Natural killer cell (primary cell): ENCODE data around the gene GRIN1. TPM values are rescaled to one million over a fixed set of nuclear protein-coding genes. Genes with fewer than 3 reads are reported as not detected.

ENCODE experiments used
- ATAC-seq, 3 donors: fragments of 150-1000 bp in 2 of 3; fragments of 200-7000 bp in 1 of 3; cut with Tn5 transposase; 1 replicate in 1 of 3; 2 replicates in 2 of 3; pipeline ENCODE4 v1.10.0; 2021; ENCODE audit warnings: mild to moderate bottlenecking in 2 of 3, moderate library complexity in 2 of 3
- DNase-seq, 2 donors: peaks; one replicate each; pipeline versions ENCODE4 v3.0.0 to v3.0.0-alpha.2; 2013 to 2021; ENCODE audit warnings: mixed read lengths in 1 of 2
- H3K27ac ChIP-seq: one replicate; pipeline ENCODE4 v1.5.1; 2013; ENCODE audit warnings: mild to moderate bottlenecking, low read length
- H3K27me3 ChIP-seq: one replicate; pipeline ENCODE4 v1.6.1; 2013; ENCODE audit warnings: low read length; ENCODE audit not compliant: control insufficient read depth, insufficient read depth
- H3K36me3 ChIP-seq: one replicate; pipeline ENCODE4 v1.6.1; 2013; ENCODE audit warnings: low read length; ENCODE audit not compliant: control insufficient read depth, insufficient read depth
- H3K4me1 ChIP-seq: one replicate; pipeline ENCODE4 v1.6.1; 2013; ENCODE audit warnings: low read length; ENCODE audit not compliant: control insufficient read depth, insufficient read depth
- H3K4me3 ChIP-seq: one replicate; pipeline ENCODE4 v1.5.1; 2013; ENCODE audit warnings: low read length
- H3K9me3 ChIP-seq: one replicate; pipeline ENCODE4 v1.6.1; 2013; ENCODE audit warnings: low read length; ENCODE audit not compliant: control insufficient read depth, insufficient read depth
- H3K27ac Mint-ChIP-seq, 2 donors: one replicate each; pipeline ENCODE4 v1.8.0; 2022; ENCODE audit warnings: mild to moderate bottlenecking in 2 of 2, mixed read lengths in 2 of 2, moderate library complexity in 1 of 2
- H3K27me3 Mint-ChIP-seq, 2 donors: one replicate each; pipeline ENCODE4 v1.8.0; 2022; ENCODE audit warnings: low read depth in 2 of 2, mixed read lengths in 2 of 2
- H3K36me3 Mint-ChIP-seq: one replicate; pipeline ENCODE4 v1.8.0; 2022; ENCODE audit warnings: mixed read lengths
- H3K4me1 Mint-ChIP-seq, 2 donors: one replicate each; pipeline ENCODE4 v1.8.0; 2022; ENCODE audit warnings: mixed read lengths in 2 of 2
- H3K4me3 Mint-ChIP-seq: one replicate; pipeline ENCODE4 v1.8.0; 2022; ENCODE audit warnings: mild to moderate bottlenecking, moderate library complexity, mixed read lengths
- H3K9me3 Mint-ChIP-seq, 2 donors: one replicate each; pipeline ENCODE4 v1.8.0; 2022; ENCODE audit warnings: mixed read lengths in 2 of 2
- CTCF ChIP-seq: fragments of 200-600 bp; IDR thresholded peaks from one replicate; pipeline ENCODE4 v1.8.0; 2022; ENCODE audit warnings: antibody characterized with exemption
- WGBS: methylation state at CpG from one replicate; pipeline ENCODE4 v1.1.7; 2013; ENCODE audit warnings: missing lambda C conversion rate; ENCODE audit not compliant: insufficient coverage; 5-methylcytosine and 5-hydroxymethylcytosine counted together
- intact Hi-C: fragments of 100-400 bp; cut with micrococcal nuclease; formaldehyde crosslinking; loops from one replicate; pipeline ENCODE4 v1.14.2; 2022
- total RNA-seq, 4 donors: library from RNA; stranded (reverse); fragments of 120-200 nt in 1 of 4; gene quantifications; one replicate each; pipeline versions ENCODE4 v1.2.3 to v1.2.4, GENCODE V29; 2013 to 2022

Gene GRIN1
- total RNA-seq, 3 donors from 2014 or later (not counting 1 experiment from before 2014, with no cell fraction given): not detected

GRCh38 chr9:137193771-137194170 is 54.8 kb downstream of the GRIN1 start:
- intact Hi-C loops: no loop called here
- no peaks in the 10 kb centered on the region for H3K27me3 ChIP-seq
- no peak for TF ChIP-seq CTCF
- no peaks in the 10 kb centered on the region for H3K36me3 Mint-ChIP-seq
- no peak overlapping the region for H3K27ac ChIP-seq
- H3K36me3 ChIP-seq: peaks cover 16% of the 10 kb centered on the region
- no peaks in the 10 kb centered on the region for H3K9me3 ChIP-seq
- ATAC-seq (no peak), DNase-seq (no peak)
- peaks cover 18% of the 10 kb centered on the region for H3K4me1 ChIP-seq
- H3K27ac Mint-ChIP-seq: no peak overlapping the region
- H3K27me3 Mint-ChIP-seq: no peaks in the 10 kb centered on the region
- no peaks in the 10 kb centered on the region for H3K9me3 Mint-ChIP-seq
- peaks cover 6 to 28% of the 10 kb centered on the region in 2 donors for H3K4me1 Mint-ChIP-seq
- no peak overlapping the region for H3K4me3 Mint-ChIP-seq
- WGBS: 91% methylated on average over 14 of the region's 14 CpGs
- no peak overlapping the region for H3K4me3 ChIP-seq

- Mint-ChIP-seq H3K9me3 (no peaks in the 10 kb centered on the region), H3K4me3 (no peak overlapping the region), H3K36me3 (no peaks in the 10 kb centered on the region), H3K27me3 (no peaks in the 10 kb centered on the region), H3K4me1 (peaks cover 0 to 22% of the 10 kb centered on the region in 2 donors), H3K27ac (no peak overlapping the region)
- intact Hi-C loops: no loop called here
- WGBS: 94% methylated on average over 16 of the region's 16 CpGs
- H3K4me1 ChIP-seq: peaks cover 19% of the 10 kb centered on the region
- no peak for DNase-seq
- no peak for ATAC-seq
- H3K27me3 ChIP-seq: no peaks in the 10 kb centered on the region
- H3K4me3 ChIP-seq: no peak overlapping the region
- H3K36me3 ChIP-seq: peaks cover 16% of the 10 kb centered on the region
- H3K27ac ChIP-seq: no peak overlapping the region
- TF ChIP-seq CTCF: no peak
- no peaks in the 10 kb centered on the region for H3K9me3 ChIP-seq
Measured at GRCh38 chr9:137194388-137194787, 55.4 kb downstream of the GRIN1 start.

- Histone ChIP-seq H3K27ac (no peak overlapping the region), H3K9me3 (no peaks in the 10 kb centered on the region), H3K36me3 (peaks cover 13% of the 10 kb centered on the region), H3K27me3 (no peaks in the 10 kb centered on the region), H3K4me3 (no peak overlapping the region), H3K4me1 (peaks cover 18% of the 10 kb centered on the region)
- H3K27me3 Mint-ChIP-seq: no peaks in the 10 kb centered on the region
- no peak for TF ChIP-seq CTCF
- peaks cover 0 to 21% of the 10 kb centered on the region in 2 donors for H3K4me1 Mint-ChIP-seq
- 93% methylated on average over 10 of the region's 10 CpGs for WGBS
- intact Hi-C loops: no loop called here
- DNase-seq (no peak), ATAC-seq (no peak)
- no peaks in the 10 kb centered on the region for H3K36me3 Mint-ChIP-seq
- no peak overlapping the region for H3K4me3 Mint-ChIP-seq
- no peaks in the 10 kb centered on the region for H3K9me3 Mint-ChIP-seq
- H3K27ac Mint-ChIP-seq: no peak overlapping the region
Measured at GRCh38 chr9:137194909-137195308, 56.0 kb downstream of the GRIN1 start.

GRCh38 chr9:137195525-137196220 is 56.7 kb downstream of the GRIN1 start:
- 96% methylated on average over 21 of the region's 21 CpGs for WGBS
- TF ChIP-seq CTCF: no peak
- H3K27me3 ChIP-seq: no peaks in the 10 kb centered on the region
- H3K36me3 ChIP-seq: peaks cover 6% of the 10 kb centered on the region
- H3K4me1 ChIP-seq: peaks cover 14% of the 10 kb centered on the region
- H3K4me3 ChIP-seq: no peak overlapping the region
- no peak overlapping the region for H3K4me3 Mint-ChIP-seq
- no peaks in the 10 kb centered on the region for H3K9me3 ChIP-seq
- no peak for DNase-seq
- H3K27me3 Mint-ChIP-seq: no peaks in the 10 kb centered on the region
- no peaks in the 10 kb centered on the region for H3K36me3 Mint-ChIP-seq
- no peak for ATAC-seq
- H3K9me3 Mint-ChIP-seq: no peaks in the 10 kb centered on the region
- intact Hi-C loops: no loop called here
- no peak overlapping the region for H3K27ac Mint-ChIP-seq
- H3K27ac ChIP-seq: no peak overlapping the region
- peaks cover 0 to 19% of the 10 kb centered on the region in 2 donors for H3K4me1 Mint-ChIP-seq
